Loucy (cell line): ENCODE data around the gene MED13L.
"Not testable (repeated sequence)": the region's sequence is repeated elsewhere in the genome, so short reads cannot be mapped to it uniquely, and the experiment has no call there.

ENCODE experiments used
- H2AFZ ChIP-seq: fragments of 200-600 bp; sonication (generic); 2 replicates; pipeline ENCODE4 v1.6.0; 2016; ENCODE audit warnings: antibody characterized with exemption, mild to moderate bottlenecking, low read length, moderate library complexity
- H3F3A ChIP-seq: fragments of 200-600 bp; 2 replicates; pipeline ENCODE4 v1.6.0; 2016; ENCODE audit warnings: antibody characterized with exemption, low read depth, mild to moderate bottlenecking
- H3K27me3 ChIP-seq: fragments of 200-600 bp; sonication (generic); 2 replicates; pipeline ENCODE4 v1.6.1; 2014; ENCODE audit warnings: low read length, mild to moderate bottlenecking; ENCODE audit not compliant: insufficient read depth, poor library complexity, severe bottlenecking
- H3K36me3 ChIP-seq: fragments of 200-600 bp; sonication (generic); 2 replicates; pipeline ENCODE4 v1.6.1; 2016; ENCODE audit warnings: low read length; ENCODE audit not compliant: insufficient read depth
- H3K4me1 ChIP-seq: fragments of 200-600 bp; sonication (generic); 2 replicates; pipeline ENCODE4 v1.5.1; 2014; ENCODE audit warnings: low read length, mild to moderate bottlenecking; ENCODE audit not compliant: insufficient read depth, poor library complexity, severe bottlenecking
- H3K4me2 ChIP-seq: fragments of 200-600 bp; sonication (generic); 2 replicates; pipeline ENCODE4 v1.6.0; 2014; ENCODE audit warnings: antibody characterized with exemption, low read length, low read depth, mild to moderate bottlenecking; ENCODE audit not compliant: poor library complexity, severe bottlenecking
- H3K4me3 ChIP-seq: fragments of 200-600 bp; sonication (generic); 2 replicates; pipeline ENCODE4 v1.5.1; 2014; ENCODE audit warnings: low read length, mild to moderate bottlenecking, mixed read lengths; ENCODE audit not compliant: poor library complexity, severe bottlenecking
- H3K79me2 ChIP-seq: fragments of 200-600 bp; sonication (generic); 2 replicates; pipeline ENCODE4 v1.6.1; 2014; ENCODE audit warnings: low read length; ENCODE audit not compliant: insufficient read depth
- H3K9ac ChIP-seq: fragments of 200-600 bp; sonication (generic); 2 replicates; pipeline ENCODE4 v1.6.0; 2014; ENCODE audit warnings: mild to moderate bottlenecking, low read depth, low read length, moderate library complexity; ENCODE audit not compliant: poor library complexity, severe bottlenecking
- H3K9me2 ChIP-seq: fragments of 200-600 bp; sonication (generic); replicated peaks from 2 replicates; pipeline ENCODE4 v1.6.1; 2016; ENCODE audit warnings: low read depth, low read length, mixed read lengths
- H3K9me3 ChIP-seq: fragments of 200-600 bp; sonication (generic); 2 replicates; pipeline ENCODE4 v1.6.1; 2014; ENCODE audit warnings: mild to moderate bottlenecking, antibody characterized with exemption, low read length, low read depth; ENCODE audit not compliant: insufficient read depth
- H4K20me1 ChIP-seq: fragments of 200-600 bp; sonication (generic); 2 replicates; pipeline ENCODE4 v1.6.0; 2014; ENCODE audit warnings: antibody characterized with exemption, low read length, mild to moderate bottlenecking; ENCODE audit not compliant: insufficient read depth, poor library complexity, severe bottlenecking
- EZH2phosphoT487 ChIP-seq: fragments of 200-600 bp; IDR thresholded peaks from 2 replicates; pipeline ENCODE4 v1.6.1; 2018; ENCODE audit warnings: antibody characterized with exemption, mild to moderate bottlenecking, moderate library complexity, borderline replicate concordance
- TF ChIP-seq, protein P1 (sequence below): fragments of 200-600 bp; sonication (generic); conservative IDR thresholded peaks from 2 replicates; pipeline ENCODE4 v1.5.1; 2014; ENCODE audit warnings: mild to moderate bottlenecking, antibody characterized with exemption, low read length

MED13L gene

GRCh38 chr12:116133636-116134214 is 143.8 kb downstream of the MED13L start:
- Histone ChIP-seq H3K9me2 (no peaks in the 10 kb centered on the region), H3K36me3 (no peaks in the 10 kb centered on the region), H4K20me1 (peaks cover 6% of the 10 kb centered on the region), H3K9ac (no peak overlapping the region), H3K4me2 (no peak overlapping the region), H2AFZ (no peak overlapping the region), H3K9me3 (no peaks in the 10 kb centered on the region), H3K27me3 (no peaks in the 10 kb centered on the region), H3F3A (no peaks in the 10 kb centered on the region), H3K4me3 (no peak overlapping the region), H3K79me2 (peaks cover 93% of the 10 kb centered on the region), H3K4me1 (peaks cover 51% of the 10 kb centered on the region)
- no peak for TF ChIP-seq EZH2phosphoT487
- TF ChIP-seq, protein P1, sequence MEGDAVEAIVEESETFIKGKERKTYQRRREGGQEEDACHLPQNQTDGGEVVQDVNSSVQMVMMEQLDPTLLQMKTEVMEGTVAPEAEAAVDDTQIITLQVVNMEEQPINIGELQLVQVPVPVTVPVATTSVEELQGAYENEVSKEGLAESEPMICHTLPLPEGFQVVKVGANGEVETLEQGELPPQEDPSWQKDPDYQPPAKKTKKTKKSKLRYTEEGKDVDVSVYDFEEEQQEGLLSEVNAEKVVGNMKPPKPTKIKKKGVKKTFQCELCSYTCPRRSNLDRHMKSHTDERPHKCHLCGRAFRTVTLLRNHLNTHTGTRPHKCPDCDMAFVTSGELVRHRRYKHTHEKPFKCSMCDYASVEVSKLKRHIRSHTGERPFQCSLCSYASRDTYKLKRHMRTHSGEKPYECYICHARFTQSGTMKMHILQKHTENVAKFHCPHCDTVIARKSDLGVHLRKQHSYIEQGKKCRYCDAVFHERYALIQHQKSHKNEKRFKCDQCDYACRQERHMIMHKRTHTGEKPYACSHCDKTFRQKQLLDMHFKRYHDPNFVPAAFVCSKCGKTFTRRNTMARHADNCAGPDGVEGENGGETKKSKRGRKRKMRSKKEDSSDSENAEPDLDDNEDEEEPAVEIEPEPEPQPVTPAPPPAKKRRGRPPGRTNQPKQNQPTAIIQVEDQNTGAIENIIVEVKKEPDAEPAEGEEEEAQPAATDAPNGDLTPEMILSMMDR: no peak

GRCh38 chr12:116133149-116133548 is 144.3 kb downstream of the MED13L start:
- Histone ChIP-seq H3K4me2 (no peak overlapping the region), H3K36me3 (no peaks in the 10 kb centered on the region), H4K20me1 (peaks cover 6% of the 10 kb centered on the region), H3K4me3 (no peak overlapping the region), H3K4me1 (peaks cover 53% of the 10 kb centered on the region), H3K9ac (no peak overlapping the region), H3K9me3 (no peaks in the 10 kb centered on the region), H3F3A (no peaks in the 10 kb centered on the region), H3K27me3 (no peaks in the 10 kb centered on the region), H3K79me2 (peaks cover 93% of the 10 kb centered on the region), H2AFZ (no peak overlapping the region), H3K9me2 (no peaks in the 10 kb centered on the region)
- no peak for TF ChIP-seq EZH2phosphoT487
- TF ChIP-seq, protein P1: no peak

DNA sequence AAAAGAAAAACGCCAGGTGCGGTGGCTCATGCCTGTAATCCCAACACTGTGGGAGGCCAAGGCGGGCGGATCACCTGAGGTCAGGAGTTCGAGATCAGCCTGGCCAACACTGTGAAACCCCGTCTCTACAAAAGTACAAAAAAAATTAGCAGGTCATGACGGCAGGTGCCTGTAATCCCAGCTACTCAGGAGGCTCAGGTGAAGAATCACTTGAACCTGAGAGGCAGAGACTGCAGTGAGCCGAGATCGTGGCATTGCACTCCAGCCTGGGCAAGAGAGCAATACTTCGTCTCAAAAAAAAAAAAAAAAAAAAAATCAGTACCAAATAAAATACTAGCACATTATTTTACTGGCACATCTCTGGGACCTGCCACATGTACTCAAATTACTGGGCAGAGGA is 145.5 kb downstream of the MED13L start:
- H2AFZ ChIP-seq, H3K9me2 ChIP-seq, H3K27me3 ChIP-seq, H3K4me2 ChIP-seq, H3K9ac ChIP-seq, H3K9me3 ChIP-seq, H4K20me1 ChIP-seq, H3F3A ChIP-seq, H3K4me3 ChIP-seq, H3K36me3 ChIP-seq: not testable (repeated sequence)
- peaks cover 55% of the 10 kb centered on the region for H3K4me1 ChIP-seq
- H3K79me2 ChIP-seq: peaks cover 92% of the 10 kb centered on the region

DNA sequence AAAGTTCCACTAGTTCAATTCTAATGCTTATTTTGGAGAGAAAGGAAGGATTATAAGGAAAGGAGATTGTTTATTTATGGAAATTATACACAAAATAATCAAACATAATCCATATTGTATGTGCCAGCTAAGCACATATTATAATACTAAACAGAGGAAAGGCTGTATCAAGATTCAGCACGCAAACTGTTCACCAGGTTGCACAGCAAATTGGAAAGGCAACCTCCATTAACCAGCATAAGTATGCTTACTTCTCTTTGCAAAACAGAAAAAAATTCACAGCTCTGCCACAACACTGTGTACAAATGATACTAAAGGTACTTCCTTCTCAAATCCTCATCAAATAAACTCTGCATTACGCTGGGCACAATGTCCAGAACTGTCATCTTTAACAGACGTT is 146.3 kb downstream of the MED13L start:
- H3K4me3 ChIP-seq: no peak overlapping the region
- H3K36me3 ChIP-seq: no peaks in the 10 kb centered on the region
- no peak overlapping the region for H3K4me2 ChIP-seq
- TF ChIP-seq, protein P1: no peak
- no peak for TF ChIP-seq EZH2phosphoT487
- no peak overlapping the region for H2AFZ ChIP-seq
- H3K4me1 ChIP-seq: peaks cover 52% of the 10 kb centered on the region
- H3K27me3 ChIP-seq: no peaks in the 10 kb centered on the region
- no peaks in the 10 kb centered on the region for H3F3A ChIP-seq
- H3K79me2 ChIP-seq: peaks cover 96% of the 10 kb centered on the region
- H3K9me3 ChIP-seq: no peaks in the 10 kb centered on the region
- no peaks in the 10 kb centered on the region for H3K9me2 ChIP-seq
- H3K9ac ChIP-seq: no peak overlapping the region
- peaks cover 3% of the 10 kb centered on the region for H4K20me1 ChIP-seq
